HepG2 (cell line): ENCODE measurements around the gene PBX2. TPM values are rescaled to one million over a fixed set of nuclear protein-coding genes. Genes with fewer than 3 reads are reported as not detected.

Experiments used
- KLF16 ChIP-seq, 2 experiments: sonication (generic) in 1 of 2; formaldehyde crosslinking in 1 of 2; IDR thresholded peaks; 2 replicates each; pipeline versions ENCODE4 v1.6.1 to v1.8.0; 2016 to 2023; ENCODE audit warnings: missing genetic modification reagents in 2 of 2, missing compliant biosample characterization in 1 of 2
- NR2F1 ChIP-seq, 2 experiments: fragments of 450-650 bp in 1 of 2; formaldehyde crosslinking in 1 of 2; IDR thresholded peaks; 2 replicates each; pipeline versions ENCODE4 v1.5.0 to v1.6.1; 2016 to 2020; ENCODE audit warnings: mild to moderate bottlenecking in 1 of 2, missing compliant biosample characterization in 1 of 2, missing genetic modification reagents in 1 of 2, moderate library complexity in 1 of 2
- SP1 ChIP-seq, 2 experiments: fragments of 450-650 bp in 1 of 2; sonication (generic) in 1 of 2; formaldehyde crosslinking in 1 of 2; IDR thresholded peaks; 2 replicates each; pipeline versions ENCODE4 v1.4.0 to v1.6.1; 2016 to 2020; ENCODE audit warnings: missing genetic modification reagents in 1 of 2
- TEAD3 ChIP-seq: optimal IDR thresholded peaks from 2 replicates; pipeline ENCODE3; 2016; ENCODE audit warnings: borderline replicate concordance
- ZNF703 ChIP-seq: sonication (generic); formaldehyde crosslinking; IDR thresholded peaks from 2 replicates; pipeline ENCODE4 v1.5.1; 2020; ENCODE audit warnings: missing genetic modification reagents, mild to moderate bottlenecking, moderate library complexity, borderline replicate concordance
- polyA plus RNA-seq, 8 experiments: library from polyadenylated mRNA; depleted of rRNA in 3 of 8; stranded (reverse) in 7 of 8; unstranded in 1 of 8; fragments of >200 nt; fragmentation: Illumina TruSeq in 4 of 8; extraction: Trizol in 4 of 8; gene quantifications; 2 replicates each; pipeline versions ENCODE4 v1.2.1 to v1.2.3, GENCODE V29; 2011 to 2016; ENCODE audit warnings: low read depth in 4 of 8, missing spikeins in 1 of 8, mixed read lengths in 1 of 8; ENCODE audit not compliant: insufficient read depth in 1 of 8
- total RNA-seq, 5 experiments: library from RNA; depleted of rRNA; stranded (reverse); fragments of >200 nt; fragmentation: Illumina TruSeq; extraction: Trizol; gene quantifications; 2 replicates each; pipeline ENCODE4 v1.2.3, GENCODE V29; 2016; ENCODE audit warnings: low read depth in 1 of 5
- TF ChIP-seq, protein P1 (sequence below), 2 experiments: sonication (generic) in 1 of 2; formaldehyde crosslinking in 1 of 2; IDR thresholded peaks; 2 replicates each; pipeline versions ENCODE4 v1.5.1 to v1.6.1; 2011 to 2020; ENCODE audit warnings: borderline replicate concordance in 1 of 2, low read depth in 1 of 2, low read length in 1 of 2, mild to moderate bottlenecking in 1 of 2, missing genetic modification reagents in 1 of 2, moderate library complexity in 1 of 2
- TF ChIP-seq, protein P2 (sequence below): sonication (generic); formaldehyde crosslinking; IDR thresholded peaks from 2 replicates; pipeline ENCODE4 v1.5.1; 2020; ENCODE audit warnings: mild to moderate bottlenecking, missing genetic modification reagents
- TF ChIP-seq, protein P3 (sequence below): IDR thresholded peaks from 2 replicates; pipeline ENCODE4 v1.6.1; 2018; ENCODE audit warnings: missing genetic modification reagents, mild to moderate bottlenecking, missing compliant biosample characterization
- TF ChIP-seq, protein P4 (sequence below): sonication (generic); formaldehyde crosslinking; conservative IDR thresholded peaks from 2 replicates; pipeline ENCODE4 v1.4.0; 2020; ENCODE audit warnings: mild to moderate bottlenecking, missing genetic modification reagents, moderate library complexity
- TF ChIP-seq, protein P5 (sequence below), 2 experiments: IDR thresholded peaks; 2 replicates each; pipeline ENCODE4 v1.6.1; 2011 to 2012; ENCODE audit warnings: low read length in 2 of 2, borderline replicate concordance in 1 of 2, low read depth in 1 of 2, mild to moderate bottlenecking in 1 of 2, moderate library complexity in 1 of 2
- TF ChIP-seq, protein P6 (sequence below): IDR thresholded peaks from 2 replicates; pipeline ENCODE4 v1.6.1; 2016; ENCODE audit warnings: mild to moderate bottlenecking, missing biosample characterization, missing genetic modification reagents

PBX2 gene
- total and polyA plus RNA-seq, 2 of the 13 experiments (the other 11 are each of a cell fraction or from before 2014, with no cell fraction given): 42.3 to 77.8 TPM

DNA sequence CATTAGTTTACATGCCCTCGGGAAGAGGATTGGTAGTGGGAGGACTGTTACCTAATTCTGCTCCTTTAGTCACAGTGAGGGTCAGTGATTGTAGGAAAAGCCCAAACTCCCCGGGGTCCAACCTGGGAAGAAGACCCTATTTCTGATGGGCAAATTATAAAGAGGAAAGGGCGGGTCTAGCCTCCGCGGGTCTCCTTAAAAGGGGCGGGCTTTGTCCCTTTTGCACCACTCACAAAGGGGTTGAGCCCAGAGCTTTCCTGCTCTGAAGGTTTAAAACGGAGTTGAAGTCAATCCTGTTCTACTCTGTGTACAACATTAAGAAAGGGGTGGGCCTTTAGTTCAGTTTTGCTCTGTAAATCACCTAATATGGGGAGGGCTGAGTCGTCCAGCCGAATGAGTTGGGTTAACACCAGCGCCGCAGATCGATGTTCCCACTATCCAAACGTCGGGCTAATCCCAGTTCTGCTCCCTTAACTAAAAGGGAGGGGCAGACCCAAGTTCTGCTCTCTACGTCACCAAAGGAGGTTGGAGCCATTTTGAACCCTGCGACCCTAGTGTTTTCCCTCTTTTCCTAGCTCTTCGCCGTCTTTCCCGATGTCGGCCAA, 12.7 kb downstream of the PBX2 start (continued):
- TF ChIP-seq, protein P1, sequence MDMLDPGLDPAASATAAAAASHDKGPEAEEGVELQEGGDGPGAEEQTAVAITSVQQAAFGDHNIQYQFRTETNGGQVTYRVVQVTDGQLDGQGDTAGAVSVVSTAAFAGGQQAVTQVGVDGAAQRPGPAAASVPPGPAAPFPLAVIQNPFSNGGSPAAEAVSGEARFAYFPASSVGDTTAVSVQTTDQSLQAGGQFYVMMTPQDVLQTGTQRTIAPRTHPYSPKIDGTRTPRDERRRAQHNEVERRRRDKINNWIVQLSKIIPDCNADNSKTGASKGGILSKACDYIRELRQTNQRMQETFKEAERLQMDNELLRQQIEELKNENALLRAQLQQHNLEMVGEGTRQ (IDR thresholded peaks at IDR 0.05; ENCODE audit: low read depth, low read length): no peak
- TF ChIP-seq, protein P1 (CRISPR knock-in tag; IDR thresholded peaks at IDR 0.05; ENCODE audit: borderline replicate concordance): no peak
- TF ChIP-seq, protein P2, sequence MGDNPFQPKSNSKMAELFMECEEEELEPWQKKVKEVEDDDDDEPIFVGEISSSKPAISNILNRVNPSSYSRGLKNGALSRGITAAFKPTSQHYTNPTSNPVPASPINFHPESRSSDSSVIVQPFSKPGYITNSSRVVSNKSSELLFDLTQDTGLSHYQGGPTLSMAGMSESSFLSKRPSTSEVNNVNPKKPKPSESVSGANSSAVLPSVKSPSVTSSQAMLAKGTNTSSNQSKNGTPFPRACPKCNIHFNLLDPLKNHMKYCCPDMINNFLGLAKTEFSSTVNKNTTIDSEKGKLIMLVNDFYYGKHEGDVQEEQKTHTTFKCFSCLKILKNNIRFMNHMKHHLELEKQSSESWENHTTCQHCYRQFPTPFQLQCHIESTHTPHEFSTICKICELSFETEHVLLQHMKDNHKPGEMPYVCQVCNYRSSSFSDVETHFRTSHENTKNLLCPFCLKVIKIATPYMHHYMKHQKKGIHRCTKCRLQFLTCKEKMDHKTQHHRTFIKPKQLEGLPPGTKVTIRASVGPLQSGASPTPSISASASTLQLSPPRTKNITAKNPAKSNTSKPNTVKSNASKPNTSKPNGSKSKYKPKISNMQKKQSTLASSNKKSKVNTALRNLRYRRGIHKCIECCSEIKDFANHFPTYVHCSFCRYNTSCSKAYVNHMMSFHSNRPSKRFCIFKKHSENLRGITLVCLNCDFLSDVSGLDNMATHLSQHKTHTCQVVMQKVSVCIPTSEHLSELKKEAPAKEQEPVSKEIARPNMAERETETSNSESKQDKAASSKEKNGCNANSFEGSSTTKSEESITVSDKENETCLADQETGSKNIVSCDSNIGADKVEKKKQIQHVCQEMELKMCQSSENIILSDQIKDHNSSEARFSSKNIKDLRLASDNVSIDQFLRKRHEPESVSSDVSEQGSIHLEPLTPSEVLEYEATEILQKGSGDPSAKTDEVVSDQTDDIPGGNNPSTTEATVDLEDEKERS: no peak; the same call in 1 of the 2 replicates
- no peak; a peak in 1 of 4 replicates for TF ChIP-seq KLF16 (CRISPR knock-in tag; IDR thresholded peaks at IDR 0.05)
- peak; percentile 48 for TF ChIP-seq TEAD3 (CRISPR knock-in tag)
- TF ChIP-seq, protein P3, sequence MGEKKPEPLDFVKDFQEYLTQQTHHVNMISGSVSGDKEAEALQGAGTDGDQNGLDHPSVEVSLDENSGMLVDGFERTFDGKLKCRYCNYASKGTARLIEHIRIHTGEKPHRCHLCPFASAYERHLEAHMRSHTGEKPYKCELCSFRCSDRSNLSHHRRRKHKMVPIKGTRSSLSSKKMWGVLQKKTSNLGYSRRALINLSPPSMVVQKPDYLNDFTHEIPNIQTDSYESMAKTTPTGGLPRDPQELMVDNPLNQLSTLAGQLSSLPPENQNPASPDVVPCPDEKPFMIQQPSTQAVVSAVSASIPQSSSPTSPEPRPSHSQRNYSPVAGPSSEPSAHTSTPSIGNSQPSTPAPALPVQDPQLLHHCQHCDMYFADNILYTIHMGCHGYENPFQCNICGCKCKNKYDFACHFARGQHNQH (CRISPR knock-in tag): no peak
- TF ChIP-seq ZNF703: no peak
- TF ChIP-seq SP1 (IDR thresholded peaks at IDR 0.05): no peak
- TF ChIP-seq SP1 (CRISPR knock-in tag; IDR thresholded peaks at IDR 0.05): no peak
- 0 out of 4 replicates have a peak, but pooled peaks of 1 of the 2 experiments have one; percentile 37 for TF ChIP-seq NR2F1 (CRISPR knock-in tag; IDR thresholded peaks at IDR 0.05)
- TF ChIP-seq, protein P4, sequence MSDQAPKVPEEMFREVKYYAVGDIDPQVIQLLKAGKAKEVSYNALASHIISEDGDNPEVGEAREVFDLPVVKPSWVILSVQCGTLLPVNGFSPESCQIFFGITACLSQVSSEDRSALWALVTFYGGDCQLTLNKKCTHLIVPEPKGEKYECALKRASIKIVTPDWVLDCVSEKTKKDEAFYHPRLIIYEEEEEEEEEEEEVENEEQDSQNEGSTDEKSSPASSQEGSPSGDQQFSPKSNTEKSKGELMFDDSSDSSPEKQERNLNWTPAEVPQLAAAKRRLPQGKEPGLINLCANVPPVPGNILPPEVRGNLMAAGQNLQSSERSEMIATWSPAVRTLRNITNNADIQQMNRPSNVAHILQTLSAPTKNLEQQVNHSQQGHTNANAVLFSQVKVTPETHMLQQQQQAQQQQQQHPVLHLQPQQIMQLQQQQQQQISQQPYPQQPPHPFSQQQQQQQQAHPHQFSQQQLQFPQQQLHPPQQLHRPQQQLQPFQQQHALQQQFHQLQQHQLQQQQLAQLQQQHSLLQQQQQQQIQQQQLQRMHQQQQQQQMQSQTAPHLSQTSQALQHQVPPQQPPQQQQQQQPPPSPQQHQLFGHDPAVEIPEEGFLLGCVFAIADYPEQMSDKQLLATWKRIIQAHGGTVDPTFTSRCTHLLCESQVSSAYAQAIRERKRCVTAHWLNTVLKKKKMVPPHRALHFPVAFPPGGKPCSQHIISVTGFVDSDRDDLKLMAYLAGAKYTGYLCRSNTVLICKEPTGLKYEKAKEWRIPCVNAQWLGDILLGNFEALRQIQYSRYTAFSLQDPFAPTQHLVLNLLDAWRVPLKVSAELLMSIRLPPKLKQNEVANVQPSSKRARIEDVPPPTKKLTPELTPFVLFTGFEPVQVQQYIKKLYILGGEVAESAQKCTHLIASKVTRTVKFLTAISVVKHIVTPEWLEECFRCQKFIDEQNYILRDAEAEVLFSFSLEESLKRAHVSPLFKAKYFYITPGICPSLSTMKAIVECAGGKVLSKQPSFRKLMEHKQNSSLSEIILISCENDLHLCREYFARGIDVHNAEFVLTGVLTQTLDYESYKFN (CRISPR knock-in tag): no peak
- TF ChIP-seq, protein P5, sequence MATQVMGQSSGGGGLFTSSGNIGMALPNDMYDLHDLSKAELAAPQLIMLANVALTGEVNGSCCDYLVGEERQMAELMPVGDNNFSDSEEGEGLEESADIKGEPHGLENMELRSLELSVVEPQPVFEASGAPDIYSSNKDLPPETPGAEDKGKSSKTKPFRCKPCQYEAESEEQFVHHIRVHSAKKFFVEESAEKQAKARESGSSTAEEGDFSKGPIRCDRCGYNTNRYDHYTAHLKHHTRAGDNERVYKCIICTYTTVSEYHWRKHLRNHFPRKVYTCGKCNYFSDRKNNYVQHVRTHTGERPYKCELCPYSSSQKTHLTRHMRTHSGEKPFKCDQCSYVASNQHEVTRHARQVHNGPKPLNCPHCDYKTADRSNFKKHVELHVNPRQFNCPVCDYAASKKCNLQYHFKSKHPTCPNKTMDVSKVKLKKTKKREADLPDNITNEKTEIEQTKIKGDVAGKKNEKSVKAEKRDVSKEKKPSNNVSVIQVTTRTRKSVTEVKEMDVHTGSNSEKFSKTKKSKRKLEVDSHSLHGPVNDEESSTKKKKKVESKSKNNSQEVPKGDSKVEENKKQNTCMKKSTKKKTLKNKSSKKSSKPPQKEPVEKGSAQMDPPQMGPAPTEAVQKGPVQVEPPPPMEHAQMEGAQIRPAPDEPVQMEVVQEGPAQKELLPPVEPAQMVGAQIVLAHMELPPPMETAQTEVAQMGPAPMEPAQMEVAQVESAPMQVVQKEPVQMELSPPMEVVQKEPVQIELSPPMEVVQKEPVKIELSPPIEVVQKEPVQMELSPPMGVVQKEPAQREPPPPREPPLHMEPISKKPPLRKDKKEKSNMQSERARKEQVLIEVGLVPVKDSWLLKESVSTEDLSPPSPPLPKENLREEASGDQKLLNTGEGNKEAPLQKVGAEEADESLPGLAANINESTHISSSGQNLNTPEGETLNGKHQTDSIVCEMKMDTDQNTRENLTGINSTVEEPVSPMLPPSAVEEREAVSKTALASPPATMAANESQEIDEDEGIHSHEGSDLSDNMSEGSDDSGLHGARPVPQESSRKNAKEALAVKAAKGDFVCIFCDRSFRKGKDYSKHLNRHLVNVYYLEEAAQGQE (IDR thresholded peaks at IDR 0.05; ENCODE audit: borderline replicate concordance in 1 of 2, low read depth in 1 of 2, low read length in 2 of 2): no peak
- TF ChIP-seq, protein P6, sequence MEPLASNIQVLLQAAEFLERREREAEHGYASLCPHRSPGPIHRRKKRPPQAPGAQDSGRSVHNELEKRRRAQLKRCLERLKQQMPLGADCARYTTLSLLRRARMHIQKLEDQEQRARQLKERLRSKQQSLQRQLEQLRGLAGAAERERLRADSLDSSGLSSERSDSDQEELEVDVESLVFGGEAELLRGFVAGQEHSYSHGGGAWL: no peak
